Measurements from ENCODE around the gene EVX2.

DNA sequence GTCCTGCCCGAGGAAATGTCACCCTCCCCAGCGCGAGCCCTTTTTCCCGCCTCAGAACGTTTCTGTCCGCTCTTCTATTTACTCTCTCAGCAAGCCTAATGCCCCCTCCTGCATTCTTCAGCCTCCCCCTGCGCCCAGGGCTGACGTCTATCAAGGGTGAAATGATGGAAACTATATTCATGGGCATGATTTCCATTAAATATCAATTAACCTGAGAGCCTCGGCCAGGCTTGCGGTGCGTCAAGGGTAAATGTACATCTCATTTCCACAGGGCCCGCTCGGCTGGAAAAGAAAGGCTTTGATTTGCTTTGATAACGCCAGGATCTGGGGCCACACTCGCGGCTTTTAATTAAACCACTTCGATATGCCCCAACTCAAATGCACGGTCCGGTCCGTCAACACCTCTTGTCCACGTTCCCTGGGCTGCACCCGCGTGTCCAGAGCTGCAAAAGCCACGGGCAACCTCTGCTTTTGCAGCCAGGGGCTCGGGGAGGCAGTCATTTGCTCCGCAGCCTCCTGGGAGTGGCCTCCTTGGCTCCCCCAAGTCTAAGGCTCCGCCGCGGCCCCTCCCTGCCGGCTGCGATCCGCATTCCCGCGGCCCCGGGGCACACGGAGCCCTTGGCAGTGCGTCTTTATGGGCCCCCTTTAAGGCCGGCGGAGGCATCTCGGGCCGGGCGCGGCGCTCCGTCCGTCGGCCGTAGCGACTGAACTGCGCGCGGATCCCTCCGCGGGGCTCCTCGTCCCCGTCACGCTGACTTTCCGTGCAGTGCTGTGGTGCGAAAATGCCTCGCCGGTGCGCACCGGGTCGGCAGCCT, 45.4 kb upstream of the EVX2 start, which contains the start of gene HOXD8:
- TF ChIP-seq, protein P1, sequence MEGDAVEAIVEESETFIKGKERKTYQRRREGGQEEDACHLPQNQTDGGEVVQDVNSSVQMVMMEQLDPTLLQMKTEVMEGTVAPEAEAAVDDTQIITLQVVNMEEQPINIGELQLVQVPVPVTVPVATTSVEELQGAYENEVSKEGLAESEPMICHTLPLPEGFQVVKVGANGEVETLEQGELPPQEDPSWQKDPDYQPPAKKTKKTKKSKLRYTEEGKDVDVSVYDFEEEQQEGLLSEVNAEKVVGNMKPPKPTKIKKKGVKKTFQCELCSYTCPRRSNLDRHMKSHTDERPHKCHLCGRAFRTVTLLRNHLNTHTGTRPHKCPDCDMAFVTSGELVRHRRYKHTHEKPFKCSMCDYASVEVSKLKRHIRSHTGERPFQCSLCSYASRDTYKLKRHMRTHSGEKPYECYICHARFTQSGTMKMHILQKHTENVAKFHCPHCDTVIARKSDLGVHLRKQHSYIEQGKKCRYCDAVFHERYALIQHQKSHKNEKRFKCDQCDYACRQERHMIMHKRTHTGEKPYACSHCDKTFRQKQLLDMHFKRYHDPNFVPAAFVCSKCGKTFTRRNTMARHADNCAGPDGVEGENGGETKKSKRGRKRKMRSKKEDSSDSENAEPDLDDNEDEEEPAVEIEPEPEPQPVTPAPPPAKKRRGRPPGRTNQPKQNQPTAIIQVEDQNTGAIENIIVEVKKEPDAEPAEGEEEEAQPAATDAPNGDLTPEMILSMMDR (conservative IDR thresholded peaks at IDR 0.05): no peak
- TF ChIP-seq ZFX (IDR thresholded peaks at IDR 0.05): no peak
